ENCODE results near the gene PLEKHJ1. TPM values are rescaled to one million over a fixed set of nuclear protein-coding genes. Genes with fewer than 3 reads are reported as not detected.
A peak's percentile ranks its signal among the peaks of the same experiment; 100 is the strongest.

PLEKHJ1 gene
- total and polyA plus RNA-seq, 3 experiments from 2014 or later: 96.6 to 120 (median 99.1) TPM

DNA sequence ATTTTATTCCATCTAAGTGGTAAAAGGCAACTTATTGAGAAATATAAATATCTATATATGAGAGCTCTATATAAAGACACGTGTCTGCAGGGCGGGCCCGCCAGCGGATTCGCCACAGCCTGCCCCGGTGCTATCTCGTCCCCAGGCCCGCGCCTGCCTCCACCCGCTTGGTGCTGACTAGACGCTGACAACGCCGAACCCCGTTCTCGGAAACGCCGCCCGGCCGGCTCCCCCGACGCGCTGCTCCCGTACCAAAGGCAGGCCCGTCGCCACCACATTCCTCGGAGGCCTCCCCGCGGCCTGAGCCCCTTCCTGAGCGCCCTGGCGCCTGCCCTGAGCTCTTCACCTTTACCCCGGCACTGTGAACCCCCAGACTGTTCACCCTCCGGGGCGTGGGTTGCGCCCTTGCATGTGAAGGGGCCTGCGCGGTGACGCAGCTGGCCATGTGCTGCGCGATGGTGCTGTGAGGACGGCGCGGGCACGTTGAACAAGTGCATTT lies 6.0 kb downstream of the PLEKHJ1 start:
- peak overlapping the region in 3 of 8 donors; percentile 36 to 71 (median 43) for H3K27ac Mint-ChIP-seq
- no peaks in the 10 kb centered on the region for H3K9me3 ChIP-seq (ENCODE audit: low read length)
- no peaks in the 10 kb centered on the region for H3K27me3 Mint-ChIP-seq
- H3K27ac ChIP-seq (ENCODE audit: low read depth, low read length): no peak overlapping the region
- H3K36me3 ChIP-seq (ENCODE audit: insufficient read depth, low read length): peaks cover 9% of the 10 kb centered on the region
- no peak overlapping the region for H3K4me3 ChIP-seq (ENCODE audit: low read length)
- H3K4me1 ChIP-seq (ENCODE audit: insufficient read depth, low read length): peaks cover 11% of the 10 kb centered on the region
- ChIA-PET POLR2A (interaction anchor here (0.5 kb wide), 1 partner anchor 28 kb away, joined by 3 read pairs; no protein-coding TSS in a partner anchor), CTCF (interaction anchor here (1.4 kb wide), 1 partner anchor 85 kb away, joined by 4 read pairs; no protein-coding TSS in a partner anchor)
- peaks cover 0 to 70% (median 2%) of the 10 kb centered on the region in 3 donors for H3K36me3 Mint-ChIP-seq
- H3K4me3 Mint-ChIP-seq: peak overlapping the region in 1 of 7 donors; percentile 72
- DNase-seq: no peak
- H3K4me1 Mint-ChIP-seq: peaks cover 7 to 23% (median 9%) of the 10 kb centered on the region in 3 donors
- no peaks in the 10 kb centered on the region for H3K9me3 Mint-ChIP-seq
- H3K27me3 ChIP-seq (ENCODE audit: insufficient read depth, low read length, poor library complexity, severe bottlenecking): no peaks in the 10 kb centered on the region

DNA sequence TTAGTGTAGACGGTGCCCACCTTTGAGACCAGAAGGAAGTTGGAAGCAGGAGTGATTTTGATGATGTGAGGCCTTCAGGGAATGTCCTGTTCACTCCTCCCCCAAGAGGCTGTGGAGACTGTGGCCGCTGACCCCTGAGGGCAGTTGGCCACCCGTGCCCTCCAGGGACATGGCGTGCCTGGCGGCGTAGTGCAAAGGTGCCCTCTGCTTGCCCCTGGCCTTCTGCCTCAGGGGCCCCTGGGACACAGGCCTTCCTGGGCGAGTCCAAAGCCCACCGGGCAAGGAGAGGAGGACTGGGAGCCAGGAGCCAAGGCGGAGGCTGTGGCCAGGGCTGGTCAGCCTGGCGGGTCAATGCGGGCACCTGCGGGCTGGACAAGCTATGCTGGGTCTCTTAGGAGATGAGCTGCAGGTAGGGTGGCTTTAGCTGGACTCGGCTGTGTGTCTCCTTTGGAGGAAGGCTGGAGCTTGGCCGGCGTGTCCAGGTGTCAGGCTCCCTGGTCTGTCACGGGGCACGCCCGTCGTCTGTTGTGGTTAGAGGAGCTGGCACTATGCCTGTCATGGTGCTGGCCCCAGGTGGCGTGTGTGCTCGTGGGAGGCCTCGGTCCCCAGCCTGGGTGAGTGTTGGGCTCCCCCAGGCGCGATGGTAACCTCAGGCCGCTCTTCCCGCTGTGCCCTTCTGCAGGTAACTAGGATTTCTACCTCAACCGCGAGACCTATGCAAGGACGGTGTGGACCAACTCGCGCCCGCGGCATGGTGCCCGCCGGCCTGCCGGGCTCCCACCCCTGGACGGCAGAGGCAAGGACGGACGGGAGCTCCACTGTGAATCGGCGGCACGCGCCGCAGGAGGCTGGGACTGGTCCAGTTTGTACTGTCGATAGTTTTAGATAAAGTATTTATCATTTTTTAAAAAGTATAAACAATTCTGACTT lies 6.8 kb downstream of the PLEKHJ1 start:
- POLR2A ChIA-PET: interaction anchor here (0.5 to 0.6 kb wide), 2 partner anchors 29 to 66 kb away, joined by 3 to 7 read pairs; partner anchors contain the start of gene DOT1L
- H3K4me1 Mint-ChIP-seq: peaks cover 7 to 21% (median 10%) of the 10 kb centered on the region in 3 donors
- H3K27ac Mint-ChIP-seq: peak overlapping the region in 1 of 8 donors; percentile 54
- H3K9me3 ChIP-seq (ENCODE audit: low read length): no peaks in the 10 kb centered on the region
- H3K4me3 Mint-ChIP-seq: no peak overlapping the region
- peaks cover 11% of the 10 kb centered on the region for H3K36me3 ChIP-seq (ENCODE audit: insufficient read depth, low read length)
- H3K27me3 ChIP-seq (ENCODE audit: insufficient read depth, low read length, poor library complexity, severe bottlenecking): no peaks in the 10 kb centered on the region
- H3K9me3 Mint-ChIP-seq: no peaks in the 10 kb centered on the region
- CTCF ChIA-PET: interaction anchor here (1.4 kb wide), 1 partner anchor 86 kb away, joined by 4 read pairs; no protein-coding TSS in a partner anchor
- H3K36me3 Mint-ChIP-seq: peaks cover 0 to 74% (median 2%) of the 10 kb centered on the region in 3 donors
- no peak for DNase-seq
- no peak overlapping the region for H3K4me3 ChIP-seq (ENCODE audit: low read length)
- H3K27ac ChIP-seq (ENCODE audit: low read depth, low read length): no peak overlapping the region
- no peaks in the 10 kb centered on the region for H3K27me3 Mint-ChIP-seq
- peaks cover 8% of the 10 kb centered on the region for H3K4me1 ChIP-seq (ENCODE audit: insufficient read depth, low read length)

DNA sequence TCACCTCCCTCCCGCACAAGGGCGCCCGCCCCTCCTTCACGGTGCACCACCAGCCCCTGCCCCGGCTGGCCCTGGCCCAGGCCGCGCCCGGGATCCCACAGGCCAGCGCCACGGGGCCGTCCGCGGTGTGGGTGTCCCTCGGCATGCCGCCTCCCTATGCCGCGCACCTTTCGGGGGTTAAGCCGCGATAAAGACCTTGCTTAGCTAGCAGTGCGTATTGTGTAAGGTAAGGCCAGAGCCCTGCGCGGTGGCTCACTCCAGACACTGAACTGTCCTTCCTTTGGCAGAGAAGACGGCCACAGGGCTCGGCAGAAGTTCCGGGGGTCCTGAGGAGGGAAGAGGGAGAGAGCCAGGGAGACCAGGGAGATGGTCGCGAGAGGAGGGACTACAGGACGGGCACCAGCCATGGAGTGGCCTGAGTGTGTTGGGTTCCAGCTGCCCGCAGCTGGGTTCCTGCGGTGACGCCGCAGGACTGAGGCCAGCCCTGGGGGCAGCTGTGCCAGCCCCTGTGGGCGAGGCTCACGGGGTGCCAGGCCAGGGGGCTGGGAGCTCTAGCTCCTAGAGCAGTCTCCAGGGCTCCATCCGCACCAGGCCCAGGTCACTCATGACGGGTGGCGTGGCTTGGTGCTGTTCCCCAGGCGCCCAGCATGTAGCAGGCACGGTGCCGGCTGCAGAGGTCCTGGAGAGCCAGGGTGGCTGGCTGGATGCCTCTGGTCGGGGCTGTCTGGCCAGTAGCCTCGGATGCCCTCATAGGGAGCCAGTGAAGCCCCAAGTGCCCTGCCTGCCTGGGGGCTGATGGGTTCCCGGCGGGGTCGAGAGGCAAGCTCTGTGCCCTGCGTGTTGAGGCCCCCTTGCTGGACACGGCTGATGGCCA lies 7.7 kb downstream of the PLEKHJ1 start:
- H3K27me3 Mint-ChIP-seq: no peaks in the 10 kb centered on the region
- no peaks in the 10 kb centered on the region for H3K4me1 ChIP-seq (ENCODE audit: insufficient read depth, low read length)
- no peak for DNase-seq
- H3K36me3 Mint-ChIP-seq: peaks cover 0 to 73% (median 0%) of the 10 kb centered on the region in 3 donors
- H3K36me3 ChIP-seq (ENCODE audit: insufficient read depth, low read length): peaks cover 5% of the 10 kb centered on the region
- POLR2A ChIA-PET: no interaction called here
- H3K4me3 Mint-ChIP-seq: no peak overlapping the region
- peaks cover 11 to 21% (median 12%) of the 10 kb centered on the region in 3 donors for H3K4me1 Mint-ChIP-seq
- H3K27me3 ChIP-seq (ENCODE audit: insufficient read depth, low read length, poor library complexity, severe bottlenecking): no peaks in the 10 kb centered on the region
- CTCF ChIA-PET: no interaction called here
- H3K9me3 ChIP-seq (ENCODE audit: low read length): no peaks in the 10 kb centered on the region
- peak overlapping the region in 2 of 8 donors; percentile 41 to 54 for H3K27ac Mint-ChIP-seq
- H3K27ac ChIP-seq (ENCODE audit: low read depth, low read length): no peak overlapping the region
- no peaks in the 10 kb centered on the region for H3K9me3 Mint-ChIP-seq
- no peak overlapping the region for H3K4me3 ChIP-seq (ENCODE audit: low read length)

DNA sequence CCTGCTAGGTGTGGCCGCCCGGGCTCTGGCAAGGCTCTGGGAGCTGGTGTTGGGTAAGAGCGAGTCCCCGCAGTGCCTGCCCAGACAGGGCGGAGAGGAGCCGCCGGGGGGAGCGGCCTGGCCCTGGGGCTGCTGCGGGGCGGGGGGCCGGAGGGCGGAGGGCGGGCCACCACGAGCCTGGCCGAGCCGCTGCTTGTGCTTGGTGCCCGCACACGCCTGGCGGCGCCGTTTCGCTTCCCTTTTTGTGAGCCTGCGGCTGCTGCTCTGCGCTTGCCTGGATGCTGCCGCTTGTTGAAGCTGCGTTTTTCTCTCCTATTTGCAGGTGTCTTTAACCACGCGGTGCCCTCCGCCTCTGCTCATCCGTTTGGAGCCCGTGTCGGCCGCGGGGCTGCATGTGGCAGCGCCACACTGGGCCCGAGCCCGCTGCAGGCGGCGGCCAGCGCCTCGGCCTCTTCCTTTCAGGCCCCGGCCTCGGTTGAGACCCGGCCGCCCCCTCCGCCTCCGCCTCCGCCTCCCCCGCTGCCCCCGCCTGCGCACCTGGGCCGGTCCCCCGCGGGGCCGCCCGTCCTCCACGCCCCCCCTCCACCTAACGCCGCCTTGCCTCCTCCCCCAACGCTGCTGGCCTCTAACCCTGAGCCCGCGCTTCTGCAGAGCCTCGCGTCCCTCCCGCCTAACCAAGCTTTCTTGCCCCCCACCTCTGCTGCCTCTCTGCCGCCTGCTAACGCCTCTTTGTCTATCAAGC lies 8.5 kb downstream of the PLEKHJ1 start:
- Mint-ChIP-seq H3K36me3 (peaks cover 0 to 66% (median 0%) of the 10 kb centered on the region in 3 donors), H3K4me3 (no peak overlapping the region), H3K9me3 (no peaks in the 10 kb centered on the region), H3K4me1 (peaks cover 11 to 17% (median 12%) of the 10 kb centered on the region in 3 donors), H3K27ac (no peak overlapping the region), H3K27me3 (no peaks in the 10 kb centered on the region)
- ChIA-PET CTCF (interaction anchor here (0.8 kb wide), 1 partner anchor 12 kb away, joined by 3 read pairs; no protein-coding TSS in a partner anchor), POLR2A (no interaction called here)
- Histone ChIP-seq H3K27me3 (ENCODE audit: insufficient read depth, low read length, poor library complexity, severe bottlenecking) (no peaks in the 10 kb centered on the region), H3K36me3 (ENCODE audit: insufficient read depth, low read length) (peaks cover 5% of the 10 kb centered on the region), H3K27ac (ENCODE audit: low read depth, low read length) (no peak overlapping the region), H3K4me1 (ENCODE audit: insufficient read depth, low read length) (no peaks in the 10 kb centered on the region), H3K4me3 (ENCODE audit: low read length) (no peak overlapping the region), H3K9me3 (ENCODE audit: low read length) (no peaks in the 10 kb centered on the region)
- no peak for DNase-seq

DNA sequence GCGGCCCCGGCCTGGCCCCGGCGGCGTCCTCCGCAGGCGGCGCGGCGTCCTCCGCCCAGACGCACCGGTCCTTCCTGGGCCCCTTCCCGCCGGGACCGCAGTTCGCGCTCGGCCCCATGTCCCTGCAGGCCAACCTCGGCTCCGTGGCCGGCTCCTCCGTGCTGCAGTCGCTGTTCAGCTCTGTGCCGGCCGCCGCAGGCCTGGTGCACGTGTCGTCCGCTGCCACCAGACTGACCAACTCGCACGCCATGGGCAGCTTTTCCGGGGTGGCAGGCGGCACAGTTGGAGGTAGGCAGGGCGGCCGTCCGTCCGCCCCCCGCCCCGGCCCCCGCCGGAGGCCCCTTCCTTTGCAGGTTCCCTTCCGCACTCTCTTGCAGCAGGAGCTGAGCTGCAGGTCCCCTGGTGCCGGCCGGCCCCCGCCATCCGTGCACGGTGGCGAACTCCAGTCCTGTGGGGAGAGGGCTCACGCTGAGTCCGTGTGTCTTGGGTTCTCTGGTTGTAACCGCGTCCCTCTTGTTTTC lies 9.2 kb downstream of the PLEKHJ1 start:
- peaks cover 0 to 60% (median 0%) of the 10 kb centered on the region in 3 donors for H3K36me3 Mint-ChIP-seq
- H3K4me1 Mint-ChIP-seq: peaks cover 11 to 13% (median 12%) of the 10 kb centered on the region in 3 donors
- no peaks in the 10 kb centered on the region for H3K4me1 ChIP-seq (ENCODE audit: insufficient read depth, low read length)
- no peak overlapping the region for H3K4me3 Mint-ChIP-seq
- no peak overlapping the region for H3K27ac Mint-ChIP-seq
- no peaks in the 10 kb centered on the region for H3K27me3 ChIP-seq (ENCODE audit: insufficient read depth, low read length, poor library complexity, severe bottlenecking)
- ChIA-PET CTCF (interaction anchor here (0.8 kb wide), 1 partner anchor 12 kb away, joined by 3 read pairs; no protein-coding TSS in a partner anchor), POLR2A (interaction anchor here (0.6 to 0.9 kb wide), 2 partner anchors 12 to 30 kb away, joined by 3 to 14 read pairs; no protein-coding TSS in a partner anchor)
- H3K36me3 ChIP-seq (ENCODE audit: insufficient read depth, low read length): peaks cover 5% of the 10 kb centered on the region
- H3K4me3 ChIP-seq (ENCODE audit: low read length): no peak overlapping the region
- H3K27ac ChIP-seq (ENCODE audit: low read depth, low read length): no peak overlapping the region
- H3K9me3 Mint-ChIP-seq: no peaks in the 10 kb centered on the region
- no peaks in the 10 kb centered on the region for H3K9me3 ChIP-seq (ENCODE audit: low read length)
- no peaks in the 10 kb centered on the region for H3K27me3 Mint-ChIP-seq
- no peak for DNase-seq

DNA sequence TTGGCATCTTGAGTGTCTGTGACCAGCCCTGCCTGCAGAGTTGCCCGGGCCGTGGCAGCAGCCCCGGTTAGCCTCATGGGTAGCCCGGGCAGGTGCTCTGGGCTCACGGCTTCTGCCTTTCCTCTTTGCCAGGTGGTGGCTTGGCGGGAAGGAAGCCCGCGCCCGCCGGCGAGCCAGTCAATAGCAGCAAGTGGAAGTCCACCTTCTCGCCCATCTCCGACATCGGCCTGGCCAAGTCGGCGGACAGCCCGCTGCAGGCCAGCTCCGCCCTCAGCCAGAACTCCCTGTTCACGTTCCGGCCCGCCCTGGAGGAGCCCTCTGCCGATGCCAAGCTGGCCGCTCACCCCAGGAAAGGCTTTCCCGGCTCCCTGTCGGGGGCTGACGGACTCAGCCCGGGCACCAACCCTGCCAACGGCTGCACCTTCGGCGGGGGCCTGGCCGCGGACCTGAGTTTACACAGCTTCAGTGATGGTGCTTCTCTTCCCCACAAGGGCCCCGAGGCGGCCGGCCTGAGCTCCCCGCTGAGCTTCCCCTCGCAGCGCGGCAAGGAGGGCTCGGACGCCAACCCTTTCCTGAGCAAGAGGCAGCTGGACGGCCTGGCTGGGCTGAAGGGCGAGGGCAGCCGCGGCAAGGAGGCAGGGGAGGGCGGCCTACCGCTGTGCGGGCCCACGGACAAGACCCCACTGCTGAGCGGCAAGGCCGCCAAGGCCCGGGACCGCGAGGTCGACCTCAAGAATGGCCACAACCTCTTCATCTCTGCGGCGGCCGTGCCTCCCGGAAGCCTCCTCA lies 9.9 kb downstream of the PLEKHJ1 start:
- peak overlapping the region in 2 of 8 donors; percentile 58 to 63 for H3K27ac Mint-ChIP-seq
- Histone ChIP-seq H3K4me3 (ENCODE audit: low read length) (no peak overlapping the region), H3K4me1 (ENCODE audit: insufficient read depth, low read length) (no peaks in the 10 kb centered on the region), H3K27ac (ENCODE audit: low read depth, low read length) (no peak overlapping the region), H3K27me3 (ENCODE audit: insufficient read depth, low read length, poor library complexity, severe bottlenecking) (no peaks in the 10 kb centered on the region), H3K9me3 (ENCODE audit: low read length) (no peaks in the 10 kb centered on the region), H3K36me3 (ENCODE audit: insufficient read depth, low read length) (peaks cover 5% of the 10 kb centered on the region)
- no peak for DNase-seq
- no peak overlapping the region for H3K4me3 Mint-ChIP-seq
- no peaks in the 10 kb centered on the region for H3K9me3 Mint-ChIP-seq
- CTCF ChIA-PET: no interaction called here
- POLR2A ChIA-PET: interaction anchor here (0.6 to 0.9 kb wide), 2 partner anchors 13 to 30 kb away, joined by 3 to 14 read pairs; no protein-coding TSS in a partner anchor
- peaks cover 0 to 57% (median 0%) of the 10 kb centered on the region in 3 donors for H3K36me3 Mint-ChIP-seq
- H3K4me1 Mint-ChIP-seq: peaks cover 11 to 13% (median 12%) of the 10 kb centered on the region in 3 donors
- H3K27me3 Mint-ChIP-seq: no peaks in the 10 kb centered on the region

All from CD8-positive, alpha-beta memory T cell (primary cell).